HG03342 (cell line): ENCODE data around the gene CDK18.

Source experiments
- ATAC-seq: cut with Tn5 transposase; IDR thresholded peaks from one replicate; pipeline ENCODE4 v1.9.1; 2021; ENCODE audit warnings: mild to moderate bottlenecking, moderate library complexity; ENCODE audit not compliant: unreplicated experiment

CDK18 gene

DNA sequence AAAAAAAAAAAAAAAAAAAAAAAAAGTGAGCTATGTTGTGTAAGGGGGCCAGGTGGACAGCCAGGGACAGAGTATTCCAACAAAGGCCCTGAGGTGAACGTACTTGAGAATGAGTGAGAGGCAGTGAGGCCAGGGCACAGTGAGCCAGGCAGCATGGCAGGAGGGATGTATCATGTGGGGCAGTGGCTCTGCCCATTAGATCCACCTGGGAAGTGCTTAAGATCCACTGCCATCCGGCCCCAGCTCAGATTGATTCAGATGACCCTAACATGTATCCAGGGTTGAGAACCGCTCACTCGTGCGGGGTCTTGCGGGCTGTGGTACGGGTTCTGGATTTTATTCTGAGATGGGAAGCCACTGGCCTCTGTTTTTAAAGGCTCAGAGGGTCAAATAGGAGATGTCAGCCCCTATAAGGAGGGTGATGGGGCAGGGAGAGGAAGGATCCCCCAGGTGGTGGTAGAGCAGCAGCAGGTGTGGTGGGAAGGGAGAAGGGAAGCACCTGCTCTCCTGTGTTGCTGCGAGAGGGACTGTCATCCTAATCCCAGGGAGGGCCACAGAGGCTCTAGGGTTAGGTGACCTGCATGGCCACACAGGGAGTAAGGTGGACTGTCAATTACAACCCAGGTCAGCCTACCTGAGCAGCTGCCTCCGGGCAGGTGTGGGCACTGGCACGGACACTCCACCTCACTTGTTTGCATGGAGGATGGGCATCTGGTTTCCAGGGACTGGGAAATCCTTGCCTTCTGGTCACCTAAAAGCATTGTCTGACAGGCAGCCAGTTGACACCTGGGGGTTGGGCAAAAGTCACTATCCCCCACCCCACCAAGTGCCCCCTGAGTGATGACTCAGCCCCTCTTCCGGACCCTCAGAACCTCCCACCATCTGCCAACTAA, 31.6 kb downstream of the CDK18 start:
- ATAC-seq: no peak

DNA sequence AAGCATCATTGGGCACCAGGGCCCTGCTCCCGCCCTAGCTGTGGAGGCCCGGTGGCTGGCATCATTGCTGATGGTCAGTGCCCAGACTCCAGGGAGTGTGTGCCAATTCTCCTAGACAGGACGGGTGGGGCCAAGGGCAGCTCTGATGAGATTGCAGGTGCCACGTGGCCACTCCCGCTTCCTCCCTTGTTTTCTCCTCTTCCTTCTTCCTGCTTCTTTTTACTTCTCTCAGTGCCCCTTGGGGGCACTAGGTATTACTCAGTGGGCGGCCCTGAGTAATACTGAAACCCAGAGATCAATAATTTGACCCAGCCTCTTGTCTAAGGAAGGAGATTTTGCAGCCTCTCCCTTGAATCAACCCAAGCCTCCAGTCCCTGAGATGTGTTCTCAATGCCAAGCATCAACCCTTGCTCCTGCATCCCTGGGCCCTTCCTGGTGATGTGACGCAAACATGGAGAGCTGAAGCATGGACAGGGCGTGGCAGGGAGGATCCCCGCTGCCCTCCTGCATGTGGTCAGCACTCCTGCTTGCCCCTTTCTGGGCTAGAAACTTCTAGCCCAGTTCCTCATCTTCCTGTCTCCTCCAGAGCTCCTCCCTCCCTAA, 32.4 kb downstream of the CDK18 start:
- ATAC-seq: no peak

GRCh38 chr1:205537386-205538018, 33.0 kb downstream of the CDK18 start:
- no peak for ATAC-seq

DNA sequence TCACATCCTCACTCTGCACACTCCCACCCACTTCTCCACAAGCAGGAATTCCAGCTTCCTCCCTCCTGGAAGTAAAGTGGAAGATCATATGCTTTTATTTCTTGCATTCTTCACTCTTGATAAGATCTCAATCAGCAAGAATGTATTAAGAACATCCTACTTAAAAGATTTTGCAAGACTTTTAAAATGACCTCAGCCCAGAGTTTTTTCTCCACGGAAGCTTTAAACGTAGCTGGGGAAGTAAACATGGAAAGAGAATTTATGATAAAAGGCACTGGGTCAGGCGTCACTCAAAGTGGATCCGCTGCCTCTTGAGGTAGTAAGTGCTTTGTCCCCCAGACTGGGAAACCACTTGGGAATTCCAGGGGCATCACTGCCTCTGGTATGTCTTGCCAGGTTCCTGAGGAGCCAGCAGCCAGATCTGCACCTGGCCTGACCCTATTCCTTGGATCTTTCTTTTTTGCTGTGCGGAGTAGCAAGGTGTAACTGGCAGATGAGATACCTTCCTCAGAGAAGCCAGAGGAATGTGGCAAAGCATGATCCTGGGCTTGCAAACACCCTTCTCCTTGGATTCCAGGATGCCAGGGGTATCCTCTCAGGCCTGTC, 33.9 kb downstream of the CDK18 start:
- ATAC-seq: no peak

DNA sequence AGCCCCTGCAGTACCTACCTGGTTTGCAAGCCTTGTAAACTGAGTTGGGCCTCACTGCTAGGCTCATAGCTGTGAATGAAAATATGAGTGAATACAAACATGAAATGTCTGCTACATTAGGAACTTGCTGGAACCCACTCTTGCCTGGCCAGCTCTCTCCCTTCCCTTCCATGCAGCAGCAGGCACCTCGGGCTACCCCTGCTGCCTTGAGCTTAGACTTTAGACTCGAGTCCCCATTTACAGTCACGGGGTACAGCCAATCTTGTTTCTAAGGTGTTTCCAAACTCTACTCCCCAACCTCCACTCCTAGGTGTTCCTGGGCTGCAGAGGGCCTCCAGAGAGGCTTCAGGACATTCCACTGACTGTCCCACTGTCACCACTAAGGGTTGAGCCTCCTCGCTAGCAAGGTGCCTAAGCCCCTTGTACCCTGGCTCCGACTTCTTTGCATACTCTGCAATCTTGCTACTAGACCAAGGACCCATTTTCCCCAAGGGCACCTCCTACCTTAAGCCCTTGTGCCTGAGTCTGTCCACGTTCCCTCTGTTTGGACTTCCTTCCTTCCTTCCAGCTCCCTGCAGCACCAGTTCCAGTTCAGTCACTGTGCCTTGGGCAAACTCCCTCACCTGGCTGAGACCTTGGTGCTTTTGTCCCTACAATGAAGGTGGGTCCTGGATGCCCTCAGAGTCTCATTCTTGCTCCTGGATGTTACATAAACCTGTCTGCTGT, 36.9 kb downstream of the CDK18 start:
- ATAC-seq: no peak

- ATAC-seq: no peak
Measured at GRCh38 chr1:205542367-205542766, 37.9 kb downstream of the CDK18 start.

DNA sequence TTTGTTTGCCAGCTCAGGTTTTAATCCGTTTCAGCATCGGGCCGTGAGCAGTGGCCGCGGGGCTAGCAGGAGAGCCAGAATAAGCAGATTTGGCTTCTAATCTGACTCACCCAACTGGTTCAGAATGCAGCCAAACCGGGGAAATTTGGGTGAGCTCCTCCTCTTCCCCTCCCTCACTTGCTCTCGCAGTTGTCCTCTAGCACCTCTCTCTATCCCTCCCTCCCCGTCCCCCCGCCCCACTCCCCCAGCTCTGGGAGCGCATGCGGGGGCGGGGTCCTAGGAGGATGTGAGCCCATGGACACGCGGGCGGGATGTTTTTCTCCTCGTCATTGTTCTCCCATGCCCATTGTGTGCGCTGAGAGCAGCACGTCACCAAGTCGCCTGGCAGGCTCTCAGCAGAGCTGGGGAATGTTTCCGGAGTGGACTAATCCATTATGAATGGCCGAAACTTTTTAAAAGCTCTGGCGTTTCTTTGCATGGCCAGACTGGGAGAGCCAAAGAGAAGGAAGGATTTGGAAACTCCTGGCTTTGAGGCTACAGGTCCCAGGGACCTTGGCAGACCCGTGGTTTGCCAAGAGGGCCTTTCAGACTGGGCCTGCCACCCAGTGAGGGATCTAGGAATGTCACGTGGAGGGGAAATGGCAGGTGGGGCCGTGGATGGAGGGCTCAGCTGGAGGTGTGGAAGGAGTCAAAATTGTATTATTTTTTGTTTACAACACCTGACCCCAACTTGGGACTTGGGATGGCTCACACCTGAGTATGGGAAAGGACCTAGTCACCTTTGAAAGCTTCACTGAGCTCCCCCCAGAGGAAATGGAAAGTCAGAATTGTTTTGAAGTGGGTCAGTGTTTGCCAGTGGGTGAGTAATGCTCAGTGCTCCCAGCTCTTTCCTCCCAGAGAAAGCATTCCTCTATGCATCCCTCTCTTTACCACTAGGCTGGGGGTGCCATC, 39.2 kb downstream of the CDK18 start:
- ATAC-seq: no peak

DNA sequence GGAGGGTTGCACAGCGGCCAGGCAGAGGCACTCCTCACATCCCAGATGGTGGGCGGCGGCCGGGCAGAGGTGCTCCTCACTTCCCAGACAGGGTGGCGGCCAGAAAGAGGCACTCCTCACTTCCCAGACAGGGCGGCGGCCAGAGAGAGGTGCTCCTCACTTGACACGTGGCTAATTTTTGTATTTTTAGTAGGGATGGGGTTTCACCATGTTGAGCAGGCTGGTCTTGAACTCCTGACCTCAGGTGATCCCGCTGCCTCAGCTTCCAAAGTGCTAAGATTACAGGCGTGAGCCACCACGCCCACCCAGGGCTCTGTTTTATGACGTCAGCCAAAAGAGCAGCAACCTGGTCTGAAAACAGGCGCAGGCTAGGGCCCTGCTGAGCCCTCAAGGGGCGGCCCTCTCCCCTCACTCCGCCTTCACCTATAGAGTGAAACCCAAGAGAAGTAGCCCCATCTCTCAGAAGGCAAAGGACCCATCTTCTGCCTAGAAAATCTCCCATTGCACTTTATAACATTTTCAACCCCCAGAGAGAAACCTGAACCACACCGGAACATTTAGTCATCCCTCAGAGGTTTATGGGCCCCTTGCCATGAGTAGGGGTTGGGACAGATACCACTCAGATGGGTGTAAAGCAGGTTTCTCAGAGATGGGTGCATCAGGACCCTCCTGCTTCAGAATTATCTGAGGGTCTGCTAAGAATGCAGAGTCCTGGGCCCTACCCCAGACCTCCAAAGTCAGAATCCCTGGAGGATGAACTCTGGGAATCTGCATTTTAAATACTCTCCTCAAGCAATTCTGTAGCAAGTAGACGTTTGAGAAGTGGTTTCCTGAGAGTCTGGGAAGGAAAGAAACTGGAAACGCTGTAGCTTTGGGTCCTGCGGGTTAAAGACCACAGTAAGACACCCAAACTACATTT, 40.8 kb downstream of the CDK18 start:
- ATAC-seq: no peak

- ATAC-seq: no peak
Measured at GRCh38 chr1:205545991-205546390, 41.5 kb downstream of the CDK18 start.

DNA sequence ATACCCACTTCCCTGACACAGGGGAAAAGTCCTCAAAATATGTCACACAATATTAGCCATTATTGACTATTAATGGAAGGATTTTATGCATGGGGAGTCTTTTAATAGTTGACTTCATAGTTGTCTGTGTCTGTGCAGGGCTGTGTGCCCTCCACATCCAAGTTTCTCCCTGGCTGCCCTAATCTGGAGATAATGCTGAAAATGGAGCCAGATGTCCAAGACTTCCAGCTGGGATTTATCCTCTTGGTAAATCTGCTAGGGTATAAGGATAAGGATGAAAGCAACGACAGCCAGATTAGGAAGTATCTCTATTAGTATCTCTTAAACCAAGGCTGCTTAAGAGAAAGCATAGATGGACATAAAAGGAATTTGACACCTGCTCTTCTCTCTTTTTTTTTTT, 42.1 kb downstream of the CDK18 start:
- no peak for ATAC-seq

DNA sequence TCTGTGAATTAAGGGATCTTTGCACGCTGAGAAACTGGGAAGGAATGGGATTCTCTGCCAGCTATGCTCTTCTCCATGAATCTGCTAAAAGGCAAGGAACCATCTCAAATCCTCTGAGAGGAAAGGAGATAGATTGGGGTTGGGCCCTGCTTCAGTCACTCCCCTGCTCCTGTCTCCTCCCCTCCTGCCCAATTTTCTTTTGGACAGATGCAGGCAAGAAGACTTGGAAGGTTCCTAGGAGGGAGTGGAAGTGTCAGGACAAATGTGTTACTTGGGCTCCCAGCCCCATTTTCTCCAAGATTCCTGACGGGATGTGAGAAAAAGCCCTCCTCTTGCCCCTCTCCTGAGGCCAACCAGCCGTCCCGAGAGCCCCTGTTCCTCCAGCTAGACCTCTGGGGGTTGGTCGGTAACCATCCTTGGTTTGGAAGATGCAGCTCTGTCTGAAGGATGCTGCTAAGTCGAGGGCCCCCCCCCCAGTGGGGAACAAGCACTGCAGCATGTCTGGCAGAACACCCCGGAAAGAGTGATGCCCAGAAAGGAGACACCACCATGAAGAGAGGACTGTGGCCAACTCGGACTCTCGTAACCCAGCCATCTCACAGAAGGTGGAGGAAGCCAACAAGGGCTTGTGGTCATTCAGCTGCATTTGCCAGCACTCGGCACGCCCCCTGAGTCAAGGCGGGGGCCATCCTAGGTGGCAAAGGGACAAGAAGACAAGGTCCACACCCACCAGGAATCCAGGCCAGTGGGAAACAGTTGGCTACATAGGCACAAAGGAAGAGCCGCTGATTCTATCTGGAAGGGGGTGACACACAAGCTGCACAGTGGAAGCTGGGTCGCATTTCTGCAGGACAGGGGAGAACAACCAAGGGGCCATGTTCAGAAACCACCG, 43.7 kb downstream of the CDK18 start:
- no peak for ATAC-seq

GRCh38 chr1:205554026-205554811, 49.8 kb downstream of the CDK18 start:
- ATAC-seq: no peak

GRCh38 chr1:205561501-205562203, 57.2 kb downstream of the CDK18 start:
- ATAC-seq: no peak

- ATAC-seq: no peak
Measured at GRCh38 chr1:205563927-205564441, 59.5 kb downstream of the CDK18 start.

DNA sequence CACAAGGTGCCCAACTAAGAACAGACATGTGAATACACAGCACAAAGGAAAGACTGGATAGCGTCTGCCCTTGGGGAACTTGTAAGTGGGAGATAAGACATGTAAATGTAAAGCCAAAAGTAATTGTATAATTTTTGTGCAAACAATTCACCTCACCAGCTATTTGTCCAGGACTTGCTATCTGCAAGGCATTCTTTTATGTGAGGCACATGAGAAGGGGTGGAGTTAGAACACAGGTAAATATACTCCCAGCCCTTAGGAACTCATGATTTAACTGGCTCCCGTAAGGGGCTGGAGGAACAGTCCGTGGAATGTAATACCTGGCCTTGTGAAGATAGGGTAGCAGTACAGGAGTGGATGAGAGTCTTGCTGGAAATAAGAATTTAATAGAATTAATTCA, 61.3 kb downstream of the CDK18 start:
- no peak for ATAC-seq

DNA sequence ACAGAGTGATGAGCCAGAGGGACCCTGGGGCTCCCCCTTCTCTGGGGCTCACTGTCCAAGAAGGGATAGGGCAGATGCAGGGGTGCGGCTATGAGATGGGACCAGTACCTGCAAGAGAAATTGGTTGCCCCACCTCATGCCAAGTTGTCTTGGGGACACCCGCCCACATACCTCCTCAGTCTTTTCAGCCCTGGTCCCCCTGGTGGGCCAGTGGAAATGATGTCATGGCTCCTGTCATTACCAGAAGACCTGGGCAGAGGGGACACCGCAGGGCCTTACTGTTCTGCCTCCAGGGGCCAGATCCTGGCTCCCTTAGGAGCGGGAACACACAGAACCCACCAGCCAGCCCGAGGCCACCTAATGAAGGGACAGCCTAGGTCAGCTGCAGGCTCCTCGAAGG, 63.2 kb downstream of the CDK18 start:
- no peak for ATAC-seq
